ENCODE results near the gene TMEM141.
"Not testable (repeated sequence)": the region's sequence is repeated elsewhere in the genome, so short reads cannot be mapped to it uniquely, and the experiment has no call there.

The TMEM141 gene

DNA sequence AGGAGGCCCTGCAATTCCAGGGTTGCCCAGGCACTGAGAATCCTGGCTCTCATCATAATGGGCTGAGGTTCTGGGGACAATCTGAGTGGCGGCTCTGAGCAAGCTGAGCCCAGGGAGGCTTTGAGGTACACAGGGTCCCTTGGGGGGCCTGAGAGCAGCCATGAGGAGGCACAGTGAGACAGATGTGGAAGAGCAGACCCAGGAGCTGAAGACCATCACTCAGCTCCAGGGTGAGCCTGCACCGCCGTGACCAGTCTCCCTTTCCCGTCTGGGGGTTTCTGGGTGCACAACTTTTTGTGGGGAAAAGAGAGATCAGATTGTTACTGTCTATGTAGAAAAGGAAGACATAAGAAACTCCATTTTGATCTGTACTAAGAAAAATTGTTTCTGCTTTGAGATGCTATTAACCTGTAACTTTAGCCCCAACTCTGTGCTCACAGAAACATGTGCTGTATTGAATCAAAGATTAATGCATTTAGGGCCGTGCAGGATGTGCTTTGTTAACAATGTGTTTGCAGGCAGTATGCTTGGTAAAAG is 5.2 kb downstream of the TMEM141 start, which contains the start of gene CCDC183:
TSS of gene CCDC183 (plus strand) at position 101 of the 537 bp plus-strand sequence. CDS start at position 161, 60 bp downstream.
- DNase-seq, result no peak

DNA sequence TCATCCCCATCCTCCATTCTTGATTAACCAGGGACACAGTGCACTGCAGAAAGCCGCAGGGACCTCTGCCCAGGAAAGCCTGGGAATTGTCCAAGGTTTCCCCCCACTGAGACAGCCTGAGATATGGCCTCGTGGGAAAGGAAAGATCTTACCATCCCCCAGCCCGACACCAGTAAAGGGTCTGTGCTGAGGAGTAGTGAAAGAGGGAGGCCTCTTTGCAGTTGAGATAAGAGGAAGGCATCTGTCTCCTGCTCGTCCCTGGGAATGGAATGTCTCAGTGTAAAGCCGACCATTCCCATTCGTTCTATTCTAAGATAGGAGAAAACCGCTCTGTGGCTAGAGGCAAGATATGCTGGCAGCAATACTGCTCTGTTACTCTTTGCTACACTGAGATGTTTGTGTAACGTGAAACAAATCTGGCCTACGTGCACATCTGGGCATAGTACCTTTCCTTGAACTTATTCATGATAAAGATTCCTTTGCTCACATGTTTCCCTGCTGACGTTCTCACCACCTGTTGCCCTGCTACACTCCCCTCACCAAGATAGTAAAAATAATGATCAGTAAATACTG is 5.7 kb downstream of the TMEM141 start:
- DNase-seq, result not testable (repeated sequence)

DNA sequence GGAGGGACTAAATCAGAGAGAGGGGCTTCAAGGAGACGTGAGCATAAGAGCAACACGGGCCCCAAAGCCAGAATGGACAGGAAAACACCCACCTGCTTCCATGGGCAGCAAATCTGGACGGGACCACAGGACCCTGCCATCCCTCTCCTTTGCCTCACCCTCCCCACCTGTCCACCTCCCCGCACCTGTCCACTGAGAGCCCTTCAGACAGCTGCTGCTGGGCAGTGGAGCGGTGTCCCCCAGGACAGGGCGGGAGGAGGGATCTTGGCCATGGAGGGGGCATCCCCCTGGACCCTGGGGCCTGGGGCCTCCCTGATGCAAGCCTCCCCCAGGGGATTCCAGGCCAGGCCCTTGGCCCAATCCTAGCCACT is 7.5 kb downstream of the TMEM141 start:
- DNase-seq, result no peak

DNA sequence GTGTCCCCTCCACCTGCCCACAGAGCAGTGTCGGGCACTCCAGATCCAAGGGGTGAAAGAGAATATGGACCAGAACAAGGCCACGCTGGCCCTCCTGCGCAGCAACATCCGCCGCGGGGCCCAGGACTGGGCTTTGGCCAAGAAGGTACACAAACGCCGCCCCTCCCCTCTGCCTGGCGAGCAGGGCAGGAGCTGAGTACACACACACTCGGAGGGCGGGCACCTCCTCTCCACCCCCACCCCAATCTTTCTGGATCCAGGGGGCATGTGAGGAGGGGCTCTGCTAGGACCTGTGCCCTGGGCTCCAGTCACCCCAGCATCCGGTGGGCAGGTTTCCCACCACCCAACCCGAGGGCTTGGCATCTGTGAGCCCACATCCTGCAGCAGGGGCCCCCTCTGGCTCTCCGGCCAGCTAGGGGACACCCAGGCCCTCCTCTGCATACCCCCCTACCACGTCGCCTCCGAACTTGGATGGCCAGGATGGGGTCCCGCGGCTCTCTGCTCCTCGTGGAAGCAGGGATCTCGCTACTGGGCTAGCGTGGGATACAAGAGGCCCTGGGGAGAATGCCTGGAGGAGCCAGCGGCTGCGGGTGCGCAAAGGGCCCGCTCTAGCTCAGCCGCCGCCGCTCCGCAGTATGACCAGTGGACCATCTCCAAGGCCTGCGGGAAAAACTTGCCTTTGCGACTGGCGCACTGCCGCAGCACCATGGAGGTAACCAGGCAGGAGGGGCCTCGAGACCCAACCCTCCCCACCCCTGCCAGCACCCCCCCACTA is 8.1 kb downstream of the TMEM141 start:
- DNase-seq, result peak; percentile 89

DNA sequence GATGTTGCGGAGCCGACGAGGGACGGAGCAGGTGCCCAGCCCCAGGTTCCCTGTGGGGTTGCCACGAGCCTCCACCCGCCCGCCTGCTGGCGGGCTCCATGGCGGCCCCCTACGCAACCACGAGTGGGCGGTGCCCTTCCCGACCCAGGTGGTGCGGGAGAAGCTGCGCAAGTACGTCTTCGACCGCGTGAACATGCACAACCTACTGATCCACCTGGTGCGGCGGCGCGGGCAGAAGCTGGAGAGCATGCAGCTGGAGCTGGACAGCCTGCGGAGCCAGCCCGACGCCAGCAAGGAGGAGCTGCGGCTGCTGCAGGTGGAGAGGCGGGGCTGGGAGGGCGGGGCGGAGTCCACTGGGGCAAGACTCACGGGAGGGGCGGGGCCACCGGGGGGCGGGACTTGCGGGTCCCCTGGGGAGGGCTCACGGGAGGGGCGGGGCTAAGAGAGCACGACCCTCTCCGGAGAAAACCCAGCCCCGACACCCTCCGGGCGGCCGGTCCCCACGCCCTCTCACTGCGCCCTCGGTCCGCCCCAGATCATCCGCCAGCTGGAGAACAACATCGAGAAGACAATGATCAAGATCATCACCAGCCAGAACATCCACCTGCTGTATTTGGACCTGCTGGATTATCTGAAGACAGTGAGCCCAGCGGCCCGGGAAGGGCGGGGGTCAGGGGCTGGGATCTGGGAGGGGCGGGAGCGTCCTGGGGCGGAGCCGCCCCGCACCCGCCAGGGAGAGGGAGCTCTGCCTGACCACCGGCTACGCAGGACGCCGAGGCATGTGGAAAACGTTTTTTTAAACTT is 8.9 kb downstream of the TMEM141 start:
- peak; percentile 96 for DNase-seq

DNA sequence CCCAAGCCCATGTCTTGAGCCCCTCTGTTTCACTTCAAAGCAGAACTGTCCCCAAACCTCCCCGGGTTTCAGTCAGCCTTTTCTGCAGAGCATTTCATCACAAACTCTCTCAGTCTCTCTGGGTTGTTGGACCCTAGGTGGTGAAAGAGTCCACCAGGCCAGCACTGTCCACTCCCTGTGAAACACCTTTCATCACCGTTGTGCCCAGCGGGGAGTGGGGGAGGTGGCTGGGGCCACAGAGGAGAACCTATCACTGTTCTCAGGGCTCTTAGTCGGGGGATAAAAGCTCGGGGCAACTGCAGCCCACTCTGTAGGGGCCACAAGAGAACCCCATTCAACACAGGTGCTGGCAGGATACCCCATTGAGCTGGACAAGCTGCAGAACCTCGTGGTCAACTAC is 11.2 kb downstream of the TMEM141 start:
- no peak for DNase-seq

DNA sequence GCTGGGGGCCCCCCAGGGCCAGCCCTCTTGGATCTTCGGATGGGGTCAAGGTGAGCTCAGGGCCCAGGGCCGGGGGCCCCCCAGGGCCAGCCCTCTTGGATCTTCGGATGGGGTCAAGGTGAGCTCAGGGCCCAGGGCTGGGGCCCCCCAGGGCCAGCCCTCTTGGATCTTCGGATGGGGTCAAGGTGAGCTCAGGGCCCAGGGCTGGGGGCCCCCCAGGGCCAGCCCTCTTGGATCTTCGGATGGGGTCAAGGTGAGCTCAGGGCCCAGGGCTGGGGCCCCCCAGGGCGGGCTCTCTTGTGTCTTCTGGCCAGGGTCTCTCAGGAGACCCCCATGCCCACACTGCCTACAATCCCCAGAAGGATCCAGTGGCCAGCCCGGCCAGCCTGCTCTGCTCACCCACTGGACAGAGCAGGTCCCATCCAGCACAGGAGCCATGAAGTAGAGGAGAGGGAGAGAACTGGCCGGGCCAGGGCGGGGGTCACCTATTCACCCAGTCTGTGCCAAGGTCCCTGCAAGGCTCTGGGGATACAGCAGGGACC is 11.9 kb downstream of the TMEM141 start:
- DNase-seq, result not testable (repeated sequence)

DNA sequence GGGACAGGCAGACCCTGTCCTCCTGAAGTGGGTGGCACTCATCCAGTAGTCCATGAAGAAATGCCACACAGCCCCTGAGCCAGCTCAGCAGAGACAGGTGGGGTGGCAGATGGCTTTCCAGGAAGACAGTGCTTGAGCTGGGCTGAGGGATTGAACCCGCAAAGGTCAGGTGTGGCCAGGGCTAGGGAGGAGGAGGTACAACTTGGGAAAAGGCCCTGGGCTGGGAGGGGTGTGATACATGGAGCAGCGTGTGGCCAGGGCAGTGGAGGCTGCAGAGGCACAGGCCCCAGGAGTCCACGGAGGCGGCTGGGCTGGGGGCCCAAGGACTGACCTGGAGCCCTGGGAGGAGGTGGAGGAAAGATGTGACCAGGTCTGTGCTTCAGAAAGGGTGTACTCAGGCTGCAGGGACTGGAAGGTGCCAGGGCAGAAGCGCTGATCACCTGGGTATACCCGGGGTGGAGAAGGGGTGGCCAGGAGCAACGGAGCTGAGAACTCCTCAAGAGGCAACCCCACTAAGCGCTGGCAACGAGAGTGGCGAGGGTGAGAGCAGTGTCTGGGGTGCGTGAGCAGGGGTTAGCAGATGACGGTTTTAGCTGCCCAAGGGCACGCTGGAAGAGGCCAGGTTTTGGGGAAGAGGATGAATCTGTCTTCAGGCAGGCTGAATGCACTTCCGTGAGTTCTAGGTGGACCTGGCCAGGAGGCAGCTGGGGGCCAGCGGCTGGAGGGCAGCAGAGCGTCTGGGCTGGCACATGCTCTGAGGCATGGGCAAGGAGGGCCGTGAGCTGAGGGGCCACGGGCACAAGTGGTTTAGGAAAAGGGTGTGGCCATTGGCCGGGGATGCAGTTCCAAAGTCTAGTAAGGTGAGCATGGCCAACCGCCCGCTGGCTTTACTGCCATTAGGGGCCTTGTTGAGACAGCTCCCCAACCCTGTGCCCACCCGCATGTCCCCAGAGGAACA is 12.7 kb downstream of the TMEM141 start:
- DNase-seq, result no peak

DNA sequence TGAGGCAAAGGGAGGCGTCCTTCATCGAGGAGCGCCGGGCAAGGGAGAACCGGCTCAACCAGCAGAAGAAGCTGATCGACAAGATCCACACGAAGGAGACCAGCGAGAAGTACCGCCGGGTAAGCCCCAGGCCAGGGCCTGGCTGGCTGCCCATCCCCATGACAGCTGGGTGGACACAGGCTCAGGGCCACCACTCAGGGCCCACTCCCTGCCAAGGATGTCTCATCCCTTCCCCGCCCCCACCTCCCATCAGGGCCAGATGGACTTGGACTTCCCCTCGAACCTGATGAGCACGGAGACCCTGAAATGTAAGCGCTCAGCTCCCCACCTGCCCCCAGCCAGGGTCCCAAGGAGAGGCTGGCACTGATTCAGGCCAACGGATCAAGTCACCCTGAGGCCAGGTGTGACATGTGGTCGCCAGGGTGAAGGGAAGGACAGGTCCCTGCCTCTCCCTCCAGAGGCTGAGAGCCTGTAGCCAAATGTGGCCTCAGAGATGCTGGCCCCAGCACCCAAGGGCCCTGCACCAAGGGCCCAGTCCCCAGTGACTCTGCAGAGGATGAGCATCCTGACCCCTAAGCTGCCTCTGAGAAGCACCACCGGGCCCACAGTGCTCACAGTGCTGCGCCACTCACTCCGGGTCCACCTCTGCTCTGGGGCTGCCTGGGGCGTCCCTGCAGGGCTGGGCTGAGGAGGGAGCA is 13.5 kb downstream of the TMEM141 start:
- no peak for DNase-seq

DNA sequence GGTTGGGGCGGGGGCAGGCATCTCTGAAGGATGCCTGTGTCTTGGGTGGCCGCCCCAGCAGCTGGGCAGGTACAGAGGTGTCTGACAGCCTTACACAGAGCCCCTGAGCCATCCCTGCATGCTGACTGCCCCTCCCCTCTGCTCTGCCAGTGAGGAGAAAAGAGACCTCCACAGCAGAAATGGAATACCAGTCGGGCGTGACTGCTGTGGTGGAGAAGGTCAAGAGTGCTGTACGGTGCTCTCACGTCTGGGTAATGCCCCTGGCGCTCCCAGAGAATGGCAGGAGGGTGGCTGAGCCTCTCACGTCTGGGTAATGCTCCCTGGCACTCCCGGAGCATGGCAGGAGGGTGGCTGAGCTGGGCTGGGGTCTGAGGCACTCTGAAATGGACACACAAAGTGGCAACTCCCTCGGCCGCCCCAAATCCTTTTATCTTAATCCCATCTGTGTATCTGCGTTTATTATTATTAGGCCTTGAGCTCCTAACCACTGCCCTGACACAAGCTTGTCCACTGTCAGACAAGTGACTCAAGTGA is 14.1 kb downstream of the TMEM141 start:
- DNase-seq, result no peak

DNA sequence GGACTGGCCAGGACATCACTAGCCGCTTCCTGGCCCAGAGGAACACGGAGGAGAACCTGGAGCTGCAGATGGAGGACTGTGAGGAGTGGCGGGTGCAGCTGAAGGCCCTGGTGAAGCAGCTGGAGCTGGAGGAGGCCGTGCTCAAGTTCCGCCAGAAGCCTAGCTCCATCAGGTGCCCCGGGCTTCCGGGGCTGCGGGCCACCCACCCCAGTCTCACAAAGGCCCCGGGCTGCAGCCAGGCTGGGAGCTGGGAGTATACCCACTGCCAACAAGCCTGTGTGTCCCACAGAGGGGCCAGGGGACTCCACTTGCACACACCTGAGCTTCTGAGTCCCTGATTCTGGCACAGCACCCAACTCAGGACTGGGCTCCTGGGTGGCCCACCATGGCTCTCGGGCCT is 14.9 kb downstream of the TMEM141 start:
- no peak for DNase-seq

DNA sequence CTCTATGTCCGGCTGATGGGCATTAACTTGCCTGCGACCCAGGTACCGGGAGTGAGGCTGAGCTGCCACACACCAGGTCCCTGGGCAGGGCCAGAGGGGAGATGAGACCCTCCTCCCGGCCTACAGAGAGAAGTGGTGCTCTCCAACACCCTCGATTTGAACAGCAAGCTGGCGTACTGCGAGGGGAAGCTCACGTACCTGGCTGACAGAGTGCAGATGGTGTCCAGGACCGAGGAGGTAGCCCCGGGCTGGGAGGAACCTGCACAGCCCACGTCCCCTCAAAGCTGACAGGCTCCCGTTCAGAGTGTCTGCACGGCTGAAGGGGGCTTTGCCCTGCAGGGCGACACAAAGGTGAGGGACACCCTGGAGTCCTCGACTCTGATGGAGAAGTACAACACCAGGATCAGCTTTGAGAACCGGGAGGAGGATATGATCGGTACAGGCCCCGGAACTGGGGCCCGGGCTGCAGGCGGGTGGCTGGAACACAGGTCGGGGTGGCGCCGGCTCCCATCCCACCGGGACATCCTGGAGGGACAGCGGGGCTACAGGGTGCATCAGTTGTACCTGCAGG is 15.6 kb downstream of the TMEM141 start:
- no peak for DNase-seq

DNA sequence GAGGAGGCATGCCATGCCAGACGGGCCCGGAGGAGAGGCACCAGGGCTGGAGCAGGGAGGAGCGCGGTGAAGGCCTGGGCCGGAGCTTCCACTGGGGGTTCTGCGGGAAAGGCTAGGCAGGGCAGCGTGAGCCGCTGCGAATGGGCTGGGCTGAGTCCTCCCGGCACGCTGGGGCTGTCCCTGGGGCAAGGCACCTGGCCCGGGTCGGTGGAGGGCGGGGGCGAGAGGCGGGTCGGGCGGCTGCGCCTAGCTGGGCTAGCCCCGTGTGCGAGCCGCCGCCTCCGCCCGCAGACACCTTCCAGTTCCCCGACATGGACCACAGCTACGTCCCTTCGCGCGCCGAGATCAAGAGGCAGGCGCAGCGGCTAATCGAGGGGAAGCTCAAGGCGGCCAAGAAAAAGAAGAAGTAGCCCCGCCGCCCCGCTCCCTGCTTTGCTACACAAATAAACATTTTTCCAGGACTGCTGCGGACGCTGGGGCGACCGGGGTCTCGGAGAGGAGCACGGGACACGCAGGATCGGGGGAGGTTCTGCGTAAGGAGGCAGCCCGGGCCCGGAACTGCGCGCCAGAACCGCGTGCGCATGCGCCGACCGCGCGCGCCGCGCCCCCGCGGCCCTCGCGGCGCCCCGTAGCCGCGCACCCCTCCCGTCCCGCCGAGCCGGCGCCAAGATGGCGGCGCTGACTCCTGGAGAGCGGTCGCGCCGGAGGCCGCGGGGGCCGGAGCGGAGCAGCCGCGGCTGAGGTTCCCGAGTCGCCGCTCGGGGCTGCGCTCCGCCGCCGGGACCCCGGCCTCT is 16.3 kb downstream of the TMEM141 start, which contains the start of gene RABL6:
TSS of gene RABL6 (plus strand) at position 668 of the 794 bp plus-strand sequence. CDS start 249 bp downstream, outside the sequence.
- DNase-seq, result peak; percentile 90

DNA sequence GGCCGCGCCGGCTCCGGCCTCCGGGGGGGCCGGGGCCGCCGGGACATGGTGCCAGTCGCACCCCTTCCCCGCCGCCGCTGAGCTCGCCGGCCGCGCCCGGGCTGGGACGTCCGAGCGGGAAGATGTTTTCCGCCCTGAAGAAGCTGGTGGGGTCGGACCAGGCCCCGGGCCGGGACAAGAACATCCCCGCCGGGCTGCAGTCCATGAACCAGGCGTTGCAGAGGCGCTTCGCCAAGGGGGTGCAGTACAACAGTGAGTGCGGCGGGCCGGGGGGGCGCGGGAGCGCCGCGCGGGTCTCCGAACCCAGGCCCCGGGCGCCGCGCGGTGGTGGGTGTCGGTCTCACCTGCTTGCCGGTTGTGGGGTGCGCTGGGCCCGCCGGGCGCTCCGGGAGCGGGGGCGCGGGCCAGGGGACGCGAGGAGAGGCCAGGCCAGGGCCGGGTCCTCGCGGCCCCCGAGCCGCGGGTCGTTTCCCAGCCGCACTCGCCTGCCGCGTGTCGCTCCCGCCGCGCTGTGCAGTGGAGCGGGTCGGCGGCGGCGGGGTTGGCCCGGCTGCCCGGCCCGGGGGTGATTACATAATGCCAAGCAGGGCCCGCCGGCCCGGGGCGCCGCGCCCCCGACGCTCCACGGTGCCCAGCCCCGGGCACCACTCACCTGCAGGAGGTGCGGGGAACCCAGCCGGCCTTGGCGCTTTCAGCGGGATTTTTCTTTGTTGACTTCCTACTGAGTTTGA is 17.1 kb downstream of the TMEM141 start:
- DNase-seq, result peak; percentile 65

DNA sequence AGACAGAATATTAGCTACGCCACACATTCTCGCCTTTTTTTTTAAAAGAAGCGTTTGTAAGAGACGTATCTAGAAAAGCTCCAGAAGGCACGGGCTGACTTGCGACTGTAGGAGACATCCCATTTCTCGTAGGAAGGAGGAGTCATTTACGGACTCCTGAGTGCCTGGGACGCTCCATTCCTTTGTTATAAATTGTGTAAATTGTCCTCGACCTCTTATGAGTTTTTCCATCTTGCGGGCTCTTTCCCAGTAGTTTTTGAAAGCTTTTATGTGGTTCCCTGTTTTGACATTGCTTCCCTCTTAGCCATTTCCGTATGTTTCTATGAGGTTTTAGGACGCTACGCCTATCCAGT is 17.6 kb downstream of the TMEM141 start:
- no peak for DNase-seq

DNA sequence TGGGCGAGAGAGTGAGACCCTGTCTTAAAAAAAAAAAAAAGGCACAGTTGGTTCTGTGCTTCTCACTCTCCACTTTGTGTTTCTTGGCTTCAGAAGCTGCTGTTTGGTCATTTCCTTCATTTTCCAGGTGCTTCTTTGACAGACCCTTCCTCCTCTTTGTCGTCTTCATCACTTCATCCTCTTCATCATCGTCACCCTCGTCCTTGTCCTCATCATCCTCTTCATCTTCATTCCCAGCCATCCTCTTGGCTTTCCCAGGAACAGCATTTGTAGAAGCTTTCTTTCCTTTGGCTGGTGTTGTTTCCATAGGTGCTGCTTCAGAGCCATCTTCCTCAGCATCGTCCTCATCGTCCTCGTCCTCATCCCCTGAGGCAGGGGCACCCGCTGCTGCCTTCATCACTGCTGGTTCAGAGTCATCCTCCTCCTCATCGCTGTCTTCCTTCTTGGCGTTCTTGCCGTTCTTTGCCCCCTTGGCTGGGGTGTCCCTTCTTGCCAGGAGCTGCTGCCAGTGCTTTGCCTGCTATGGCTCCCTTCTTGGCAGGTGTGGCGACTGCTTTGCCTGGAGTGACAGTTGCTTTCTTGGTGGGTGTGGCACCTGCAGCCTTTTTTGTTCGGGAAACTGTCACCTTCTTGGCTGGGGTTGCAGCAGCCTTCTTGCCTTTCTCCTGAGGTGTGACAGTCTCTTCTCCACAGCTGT is 23.7 kb downstream of the TMEM141 start:
- no peak for DNase-seq

DNA sequence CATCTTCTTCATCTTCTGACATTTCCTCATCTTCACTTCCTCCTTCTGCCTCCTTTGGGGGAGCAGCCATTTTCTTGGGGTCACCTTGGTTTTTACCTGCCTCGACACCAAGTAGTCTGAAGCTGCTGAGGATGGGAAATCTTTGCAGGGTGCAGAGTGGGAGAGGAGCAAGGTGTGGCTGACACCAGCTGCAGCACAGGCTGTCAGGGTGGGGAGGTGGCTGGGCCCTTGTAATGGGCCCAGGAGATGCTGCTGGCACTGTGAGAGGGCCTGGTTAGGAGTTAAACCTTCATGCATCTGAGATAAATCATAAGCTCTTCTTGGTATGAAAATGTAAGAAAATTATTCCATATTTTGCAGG is 24.3 kb downstream of the TMEM141 start:
- no peak for DNase-seq

All from NCI-H69 (cell line).